Measurements from ENCODE around the gene LRPAP1. TPM values are rescaled to one million over a fixed set of nuclear protein-coding genes. Genes with fewer than 3 reads are reported as not detected.

The LRPAP1 gene
- total and polyA plus RNA-seq, 2 donors (not counting 1 experiment from before 2014, with no cell fraction given), result 64.6 to 86.8 TPM

GRCh38 chr4:3508542-3508941, 23.7 kb downstream of the LRPAP1 start:
- CTCF ChIA-PET, result no interaction called here
- Histone ChIP-seq H2AFZ (ENCODE audit: insufficient read depth, low read depth, low read length, poor library complexity, severe bottlenecking) (no peak overlapping the region), H3K4me2 (replicated peaks; ENCODE audit: low read depth, low read length, poor library complexity, severe bottlenecking) (no peak overlapping the region), H3K27me3 (replicated peaks in 1 of 4; ENCODE audit: control extremely low read depth in 1 of 4, control insufficient read depth in 3 of 4, insufficient read depth in 4 of 4, low read length in 3 of 4) (no peaks in the 10 kb centered on the region), H3K9me3 (ENCODE audit: control extremely low read depth in 1 of 3, control insufficient read depth in 2 of 3, insufficient read depth in 1 of 3, low read length in 2 of 3) (peaks cover 0 to 5% (median 0%) of the 10 kb centered on the region in 3 donors), H4K20me1 (ENCODE audit: control insufficient read depth, insufficient read depth, low read length, poor library complexity, severe bottlenecking) (peaks cover 49% of the 10 kb centered on the region), H3K9ac (ENCODE audit: low read length) (no peak overlapping the region), H3K27ac (ENCODE audit: low read length in 2 of 2) (no peak overlapping the region), H3K36me3 (replicated peaks in 1 of 2; ENCODE audit: control extremely low read depth in 1 of 2, control insufficient read depth in 1 of 2, extremely low read depth in 1 of 2, insufficient read depth in 2 of 2, low read length in 1 of 2) (peaks cover 2 to 55% of the 10 kb centered on the region in 2 experiments), H3K4me1 (ENCODE audit: control insufficient read depth in 2 of 2, insufficient read depth in 2 of 2, low read length in 2 of 2) (no peaks in the 10 kb centered on the region), H3K79me2 (ENCODE audit: control insufficient read depth, insufficient read depth, low read length) (peaks cover 25% of the 10 kb centered on the region), H3K4me3 (ENCODE audit: control extremely low read depth in 1 of 5, extremely low read depth in 1 of 5, insufficient read depth in 1 of 5, low read depth in 2 of 5, low read length in 4 of 5) (no peak overlapping the region)
- no peaks in the 10 kb centered on the region for H3K9me3 Mint-ChIP-seq (ENCODE audit: insufficient read depth)
- H3K27ac Mint-ChIP-seq, result no peak overlapping the region
- POLR2A ChIA-PET, result interaction anchor here (1.1 kb wide), 1 partner anchor 23 kb away, joined by 4 read pairs; no protein-coding TSS in a partner anchor
- no peak for TF ChIP-seq CTCF (IDR thresholded peaks at IDR 0.05)
- no peak for TF ChIP-seq EZH2 (IDR thresholded peaks at IDR 0.05; ENCODE audit: borderline replicate concordance, insufficient read depth, low read depth, low read length, poor library complexity, severe bottlenecking)
- H3K4me3 Mint-ChIP-seq, result no peak overlapping the region
- ATAC-seq (ENCODE audit: low read depth), result no peak
- no peaks in the 10 kb centered on the region for H3K27me3 Mint-ChIP-seq
- intact Hi-C loops (cut with micrococcal nuclease), result no loop called here
- H3K4me1 Mint-ChIP-seq, result peaks cover 1% of the 10 kb centered on the region
- WGBS (ENCODE audit: insufficient coverage), result 79% methylated on average over 10 of the region's 10 CpGs
- DNase-seq, result no peak

- no peaks in the 10 kb centered on the region for H3K9me3 Mint-ChIP-seq (ENCODE audit: insufficient read depth)
- peaks cover 60% of the 10 kb centered on the region for H4K20me1 ChIP-seq (ENCODE audit: control insufficient read depth, insufficient read depth, low read length, poor library complexity, severe bottlenecking)
- CTCF ChIA-PET, result interaction anchor here (1.1 kb wide), 1 partner anchor 26 kb away, joined by 3 read pairs; no protein-coding TSS in a partner anchor
- POLR2A ChIA-PET, result no interaction called here
- H3K27me3 Mint-ChIP-seq, result no peaks in the 10 kb centered on the region
- H3K27ac ChIP-seq (ENCODE audit: low read length in 2 of 2), result no peak overlapping the region
- peaks cover 1% of the 10 kb centered on the region for H3K4me1 Mint-ChIP-seq
- intact Hi-C loops (cut with micrococcal nuclease), result no loop called here
- H3K27me3 ChIP-seq (replicated peaks in 1 of 4; ENCODE audit: control extremely low read depth in 1 of 4, control insufficient read depth in 3 of 4, insufficient read depth in 4 of 4, low read length in 3 of 4), result no peaks in the 10 kb centered on the region
- H2AFZ ChIP-seq (ENCODE audit: insufficient read depth, low read depth, low read length, poor library complexity, severe bottlenecking), result no peak overlapping the region
- H3K27ac Mint-ChIP-seq, result no peak overlapping the region
- H3K9ac ChIP-seq (ENCODE audit: low read length), result no peak overlapping the region
- ATAC-seq (ENCODE audit: low read depth) (no peak), DNase-seq (no peak)
- H3K79me2 ChIP-seq (ENCODE audit: control insufficient read depth, insufficient read depth, low read length), result peaks cover 21% of the 10 kb centered on the region
- TF ChIP-seq EZH2 (IDR thresholded peaks at IDR 0.05; ENCODE audit: borderline replicate concordance, insufficient read depth, low read depth, low read length, poor library complexity, severe bottlenecking), result no peak
- no peak for TF ChIP-seq CTCF (IDR thresholded peaks at IDR 0.05)
- no peak overlapping the region for H3K4me3 ChIP-seq (ENCODE audit: control extremely low read depth in 1 of 5, extremely low read depth in 1 of 5, insufficient read depth in 1 of 5, low read depth in 2 of 5, low read length in 4 of 5)
- H3K4me3 Mint-ChIP-seq, result no peak overlapping the region
- H3K4me2 ChIP-seq (replicated peaks; ENCODE audit: low read depth, low read length, poor library complexity, severe bottlenecking), result no peak overlapping the region
- peaks cover 2 to 43% of the 10 kb centered on the region in 2 experiments for H3K36me3 ChIP-seq (replicated peaks in 1 of 2; ENCODE audit: control extremely low read depth in 1 of 2, control insufficient read depth in 1 of 2, extremely low read depth in 1 of 2, insufficient read depth in 2 of 2, low read length in 1 of 2)
- WGBS (ENCODE audit: insufficient coverage), result 88% methylated on average over 14 of the region's 16 CpGs
- no peaks in the 10 kb centered on the region for H3K9me3 ChIP-seq (ENCODE audit: control extremely low read depth in 1 of 3, control insufficient read depth in 2 of 3, insufficient read depth in 1 of 3, low read length in 2 of 3)
- H3K4me1 ChIP-seq (ENCODE audit: control insufficient read depth in 2 of 2, insufficient read depth in 2 of 2, low read length in 2 of 2), result no peaks in the 10 kb centered on the region
These were observed 27.0 kb downstream of the LRPAP1 start for GRCh38 chr4:3505231-3505630.
